Gastrocnemius medialis (tissue), 4 donors: ENCODE results near the gene MARCHF4.

Experiments
- POLR2A ChIP-seq, 2 donors: fragments of 450-650 bp; IDR thresholded peaks; one replicate each; pipeline ENCODE4 v1.6.1; 2017; ENCODE audit warnings: antibody characterized with exemption in 2 of 2, mild to moderate bottlenecking in 2 of 2, moderate library complexity in 2 of 2
- TF ChIP-seq, protein P1 (sequence below), 5 experiments: fragments of 450-650 bp in 3 of 5; fragments of 200-600 bp in 2 of 5; sonication (generic) in 2 of 5; IDR thresholded peaks in 4 of 5; conservative IDR thresholded peaks in 1 of 5; 1 replicate in 4 of 5; 2 replicates in 1 of 5; pipeline ENCODE4 v1.5.1; 2016 to 2019; ENCODE audit warnings: antibody characterized with exemption in 5 of 5, mild to moderate bottlenecking in 3 of 5, moderate library complexity in 3 of 5

DNA sequence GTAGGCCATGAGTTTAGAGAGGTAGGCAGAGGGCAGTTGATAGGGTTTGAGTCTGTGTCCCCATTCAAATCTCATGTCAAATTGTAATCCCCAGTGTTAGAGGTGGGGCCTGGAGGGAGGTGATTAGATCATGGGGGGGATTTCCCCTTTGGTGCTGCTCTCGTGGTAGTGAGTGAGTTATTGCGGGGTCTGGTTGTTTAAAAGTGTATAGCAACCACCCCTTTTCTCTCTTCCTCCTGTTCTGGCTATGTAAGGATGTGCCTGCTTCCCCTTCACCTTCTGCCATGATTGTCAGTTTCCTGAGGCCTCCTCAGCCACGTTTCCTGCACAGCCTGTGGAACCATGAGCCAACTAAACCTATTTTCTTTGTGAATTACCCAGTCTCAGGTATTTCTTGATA, 25.5 kb downstream of the MARCHF4 start:
- TF ChIP-seq POLR2A (IDR thresholded peaks at IDR 0.05) = no peak
- TF ChIP-seq, protein P1, sequence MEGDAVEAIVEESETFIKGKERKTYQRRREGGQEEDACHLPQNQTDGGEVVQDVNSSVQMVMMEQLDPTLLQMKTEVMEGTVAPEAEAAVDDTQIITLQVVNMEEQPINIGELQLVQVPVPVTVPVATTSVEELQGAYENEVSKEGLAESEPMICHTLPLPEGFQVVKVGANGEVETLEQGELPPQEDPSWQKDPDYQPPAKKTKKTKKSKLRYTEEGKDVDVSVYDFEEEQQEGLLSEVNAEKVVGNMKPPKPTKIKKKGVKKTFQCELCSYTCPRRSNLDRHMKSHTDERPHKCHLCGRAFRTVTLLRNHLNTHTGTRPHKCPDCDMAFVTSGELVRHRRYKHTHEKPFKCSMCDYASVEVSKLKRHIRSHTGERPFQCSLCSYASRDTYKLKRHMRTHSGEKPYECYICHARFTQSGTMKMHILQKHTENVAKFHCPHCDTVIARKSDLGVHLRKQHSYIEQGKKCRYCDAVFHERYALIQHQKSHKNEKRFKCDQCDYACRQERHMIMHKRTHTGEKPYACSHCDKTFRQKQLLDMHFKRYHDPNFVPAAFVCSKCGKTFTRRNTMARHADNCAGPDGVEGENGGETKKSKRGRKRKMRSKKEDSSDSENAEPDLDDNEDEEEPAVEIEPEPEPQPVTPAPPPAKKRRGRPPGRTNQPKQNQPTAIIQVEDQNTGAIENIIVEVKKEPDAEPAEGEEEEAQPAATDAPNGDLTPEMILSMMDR (IDR thresholded peaks at IDR 0.05 in 4 of 5, conservative IDR thresholded peaks at IDR 0.05 in 1 of 5) = no peak
